Measurements from ENCODE around the gene GRIN2A. TPM values are rescaled to one million over a fixed set of nuclear protein-coding genes. Genes with fewer than 3 reads are reported as not detected.

Gene GRIN2A
- total and polyA plus RNA-seq, 2 of the 8 experiments (the other 6 are each of a cell fraction or from before 2014, with no cell fraction given): 0.18 to 1.8 TPM

DNA sequence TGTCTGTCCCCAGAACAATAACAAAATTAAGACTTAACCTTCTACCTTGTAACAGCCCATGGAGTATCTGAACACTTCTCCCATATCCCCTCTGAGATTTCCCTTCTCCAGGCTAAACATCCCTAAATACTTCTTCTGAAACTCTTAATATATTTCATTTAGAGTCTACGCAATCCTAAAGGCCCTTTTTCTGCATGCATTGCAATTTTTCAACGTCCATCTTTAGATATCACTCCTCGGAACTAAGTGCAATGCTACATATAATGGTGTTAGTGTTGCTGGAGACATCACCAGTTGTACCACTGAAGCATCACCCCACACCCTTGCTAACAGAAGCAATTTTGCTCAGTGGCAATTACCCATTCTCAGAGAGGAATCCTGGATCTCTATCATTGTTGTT is 13.2 kb downstream of the GRIN2A start (continued):
- TF ChIP-seq CHD7 (IDR thresholded peaks at IDR 0.05; ENCODE audit: insufficient replicate concordance, low read length) (no peak), EP300 (IDR thresholded peaks at IDR 0.05; ENCODE audit: borderline replicate concordance in 1 of 2, low read depth in 2 of 2, low read length in 2 of 2) (no peak), TAF7 (optimal IDR thresholded peaks at IDR 0.05; ENCODE audit: borderline replicate concordance, low read depth, low read length) (no peak), TAF1 (IDR thresholded peaks at IDR 0.05; ENCODE audit: low read depth, low read length) (no peak)
